Activated CD8-positive, alpha-beta memory T cell treated with anti-CD3 and anti-CD28 coated beads for 1 hour (primary cell): Measurements from ENCODE around the gene WASF1.
"Not testable (repeated sequence)": the region's sequence is repeated elsewhere in the genome, so short reads cannot be mapped to it uniquely, and the experiment has no call there.

ENCODE experiments used
- DNase-seq, 2 donors: peaks; one replicate each; pipeline ENCODE4 v3.0.0-alpha.2; 2020; ENCODE audit warnings: low read depth in 1 of 2; ENCODE audit errors: extremely low read depth in 1 of 2

Gene WASF1

DNA sequence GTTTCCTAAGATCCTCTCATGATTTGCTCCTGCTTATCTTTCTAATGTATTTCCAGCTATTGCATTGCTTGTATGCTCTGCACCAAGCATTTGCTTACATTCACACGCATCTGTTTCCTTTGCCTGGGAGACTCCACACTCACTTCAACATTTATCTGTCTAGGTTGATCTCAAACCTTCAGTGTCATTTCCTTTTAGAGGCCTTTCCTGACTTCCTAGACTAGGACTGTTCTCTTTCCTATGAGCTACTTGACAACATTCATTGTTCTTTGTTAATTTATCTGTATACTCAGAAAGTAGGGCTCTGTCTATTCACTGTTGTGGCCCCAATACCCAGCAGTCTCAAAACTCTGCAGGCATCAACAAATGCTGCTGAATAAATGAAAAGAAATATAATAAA lies 84.4 kb downstream of the WASF1 start:
- no peak for DNase-seq

DNA sequence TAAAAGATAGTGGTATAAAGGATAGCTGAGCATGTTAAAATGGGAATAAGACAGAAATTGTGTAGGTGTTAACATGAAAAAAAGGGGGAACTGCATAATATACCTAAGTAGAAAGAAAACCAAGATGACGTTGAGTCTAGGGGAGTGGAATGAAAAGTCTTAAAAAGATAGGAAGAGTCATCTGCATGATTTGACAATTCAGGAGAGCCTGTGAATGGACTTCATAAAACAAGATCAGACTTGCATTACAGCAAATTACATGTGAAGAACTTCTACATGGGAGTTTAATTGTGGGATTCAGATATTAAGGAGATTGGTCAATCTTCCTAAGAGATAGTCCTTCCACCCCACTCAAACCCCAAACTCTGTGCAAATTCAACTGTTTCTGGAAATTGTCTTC lies 85.5 kb downstream of the WASF1 start:
- no peak for DNase-seq

- DNase-seq, result no peak
Measured at GRCh38 chr6:110090876-110091275, 88.6 kb downstream of the WASF1 start.

- DNase-seq, result no peak
Measured at GRCh38 chr6:110089323-110089722, 90.1 kb downstream of the WASF1 start.

- no peak for DNase-seq
Measured at GRCh38 chr6:110085285-110085684, 94.2 kb downstream of the WASF1 start.

DNA sequence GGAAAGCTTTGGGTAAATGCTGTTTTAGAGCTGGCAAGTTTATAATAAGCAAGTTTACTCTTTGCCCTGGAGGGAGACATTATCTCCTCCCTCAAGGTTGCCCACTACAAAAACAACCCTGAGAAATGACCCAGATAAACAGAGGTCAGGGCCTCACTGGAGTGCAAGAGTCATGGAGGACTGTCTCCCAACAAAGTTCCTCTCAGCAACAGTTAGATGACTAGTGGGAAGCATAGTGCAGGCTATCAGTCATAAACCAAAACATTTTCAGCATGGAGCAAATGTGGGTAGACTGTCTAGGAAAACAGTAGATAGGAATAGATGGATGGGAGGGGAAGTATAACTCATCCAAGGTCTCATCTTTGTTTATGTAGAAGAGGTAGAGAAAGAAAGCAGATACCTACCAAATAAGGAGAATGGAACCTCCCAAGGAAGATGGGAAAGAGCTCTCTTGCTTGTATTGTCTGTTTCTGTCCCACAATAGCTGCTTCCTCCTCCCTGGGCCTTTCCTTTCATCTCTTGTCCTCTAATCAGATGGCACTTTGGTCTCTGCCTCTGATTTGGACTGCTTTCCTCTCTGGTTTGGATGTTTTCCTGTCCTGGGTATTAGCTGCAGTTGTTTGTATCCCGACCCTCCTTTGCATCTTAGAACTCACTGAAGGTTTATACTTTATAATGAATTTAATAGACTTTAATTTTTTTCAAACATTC lies 95.4 kb downstream of the WASF1 start:
- no peak for DNase-seq

DNA sequence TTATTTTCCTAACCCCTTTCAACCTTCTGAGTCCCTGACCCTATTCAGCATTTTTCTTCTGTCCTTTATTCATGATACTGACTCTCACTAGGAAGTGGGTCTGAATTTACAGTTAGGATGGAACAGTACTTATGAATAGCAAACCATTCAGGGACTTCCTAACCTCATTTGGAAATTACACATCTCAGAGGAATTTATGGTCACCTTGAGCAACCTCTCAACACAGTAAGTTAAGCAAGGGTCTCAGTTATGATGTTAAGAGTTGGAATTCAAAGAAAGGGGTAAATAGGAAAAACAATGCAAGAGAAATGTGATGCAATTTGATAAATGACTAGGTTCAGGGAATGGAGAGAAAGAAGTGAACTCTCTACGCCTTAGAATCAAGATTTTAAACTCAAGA lies 104.1 kb downstream of the WASF1 start:
- DNase-seq, result no peak

- not testable (repeated sequence) for DNase-seq
Measured at GRCh38 chr6:110073474-110073873, 106.0 kb downstream of the WASF1 start.

DNA sequence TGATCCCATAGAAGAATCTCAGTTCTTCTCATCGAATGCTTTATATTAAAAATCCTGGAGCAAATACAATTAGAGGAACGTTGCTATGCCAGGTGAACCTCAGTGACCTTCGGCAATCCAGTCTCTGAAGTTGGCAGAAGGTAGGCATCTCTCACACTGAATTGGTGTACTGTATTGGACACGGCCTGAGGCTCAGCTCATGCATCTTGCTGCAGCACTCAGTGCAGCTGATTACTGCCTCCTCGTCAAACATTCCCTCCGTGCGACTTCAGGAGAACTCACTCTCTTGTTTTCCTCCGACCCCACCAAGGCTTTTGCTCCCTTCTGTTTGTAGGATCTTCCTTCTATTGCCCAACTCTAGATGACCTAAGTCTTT lies 110.9 kb downstream of the WASF1 start:
- no peak for DNase-seq

GRCh38 chr6:110067837-110068591 lies 111.5 kb downstream of the WASF1 start:
- no peak for DNase-seq

DNA sequence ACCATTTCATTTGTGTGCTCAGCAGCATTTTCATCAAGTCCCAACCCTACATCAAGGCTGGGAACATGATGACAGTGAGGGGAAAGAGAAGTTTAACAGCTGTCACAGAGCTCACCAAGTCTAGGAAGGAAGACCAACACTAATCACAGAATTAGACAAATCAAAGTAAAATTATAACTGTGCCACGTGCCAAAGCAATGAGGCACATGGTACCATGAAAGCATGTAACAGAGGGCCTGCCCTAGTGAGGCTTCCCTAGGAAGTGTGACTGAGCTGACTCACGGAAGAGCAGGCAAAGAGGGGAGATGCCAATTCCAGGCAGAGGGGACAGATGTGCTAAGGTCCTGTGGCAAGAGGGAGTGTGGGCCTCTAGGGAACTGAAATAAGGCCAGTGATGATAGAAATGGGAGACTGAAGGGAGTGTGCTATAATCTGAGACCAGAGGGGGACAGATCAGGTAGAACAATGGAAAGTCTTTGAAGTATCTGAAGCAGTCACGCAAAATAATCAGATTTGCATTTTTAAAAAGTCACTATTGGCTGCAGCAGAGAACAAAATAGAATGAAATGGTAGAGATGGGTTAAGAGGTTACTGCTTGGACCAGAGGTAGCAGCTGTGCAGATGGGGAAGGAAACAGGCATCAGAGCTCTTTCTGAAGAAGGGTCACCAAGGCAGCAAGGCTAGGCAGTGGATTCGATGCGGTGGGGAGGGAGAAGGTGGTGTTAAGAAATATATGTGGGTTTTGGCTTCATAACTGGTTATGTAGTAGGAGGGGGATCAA lies 114.5 kb downstream of the WASF1 start:
- DNase-seq, result no peak

DNA sequence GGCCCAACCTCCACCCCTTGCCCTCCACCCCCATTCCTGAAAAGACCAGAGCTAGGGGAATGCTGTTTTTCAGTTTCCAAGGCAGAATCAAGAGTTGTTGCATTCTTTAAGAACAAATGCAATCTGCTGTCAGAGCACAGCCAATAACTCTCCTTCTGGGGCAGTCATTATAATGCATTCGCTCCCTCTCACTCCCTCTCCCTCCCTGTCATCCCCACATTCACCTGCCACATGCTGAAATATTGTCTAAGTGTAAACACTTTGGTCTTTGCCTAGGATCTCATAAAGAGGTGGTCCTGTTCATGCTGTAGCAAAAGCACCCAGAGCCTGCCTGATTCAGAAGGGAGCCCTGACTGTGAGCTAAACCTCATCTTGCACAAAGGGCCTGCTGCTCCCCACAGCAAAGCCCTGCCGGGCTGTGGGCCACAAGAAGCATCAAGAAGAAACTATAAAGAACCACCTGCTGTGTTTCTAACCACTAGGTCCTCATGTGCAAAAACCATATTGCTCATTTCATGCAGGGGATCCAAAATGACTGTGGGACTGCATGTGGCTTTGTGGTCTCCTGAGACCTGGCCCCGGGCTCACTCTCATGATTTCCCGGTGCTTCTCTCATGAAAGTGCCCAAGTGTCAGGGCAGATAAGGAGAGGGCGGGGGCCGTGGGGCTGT lies 115.7 kb downstream of the WASF1 start:
- no peak for DNase-seq

DNA sequence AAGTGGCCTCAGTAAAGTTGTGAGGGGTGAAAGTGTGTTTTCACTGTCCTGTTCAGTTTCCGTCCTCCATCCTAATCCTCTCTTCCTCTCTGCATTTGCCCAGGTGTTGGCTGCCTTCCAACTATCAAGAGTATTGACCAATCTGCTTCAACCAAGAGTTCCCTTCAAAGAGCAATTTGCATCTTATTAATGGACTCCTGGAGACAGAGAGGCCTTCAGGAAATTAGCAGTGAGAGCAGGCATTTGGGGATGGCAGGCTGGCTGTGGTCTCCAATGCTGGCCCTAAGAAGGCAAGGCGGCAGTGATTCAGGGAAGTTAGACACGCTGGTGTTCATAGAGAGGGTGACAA lies 124.1 kb downstream of the WASF1 start:
- no peak for DNase-seq

DNA sequence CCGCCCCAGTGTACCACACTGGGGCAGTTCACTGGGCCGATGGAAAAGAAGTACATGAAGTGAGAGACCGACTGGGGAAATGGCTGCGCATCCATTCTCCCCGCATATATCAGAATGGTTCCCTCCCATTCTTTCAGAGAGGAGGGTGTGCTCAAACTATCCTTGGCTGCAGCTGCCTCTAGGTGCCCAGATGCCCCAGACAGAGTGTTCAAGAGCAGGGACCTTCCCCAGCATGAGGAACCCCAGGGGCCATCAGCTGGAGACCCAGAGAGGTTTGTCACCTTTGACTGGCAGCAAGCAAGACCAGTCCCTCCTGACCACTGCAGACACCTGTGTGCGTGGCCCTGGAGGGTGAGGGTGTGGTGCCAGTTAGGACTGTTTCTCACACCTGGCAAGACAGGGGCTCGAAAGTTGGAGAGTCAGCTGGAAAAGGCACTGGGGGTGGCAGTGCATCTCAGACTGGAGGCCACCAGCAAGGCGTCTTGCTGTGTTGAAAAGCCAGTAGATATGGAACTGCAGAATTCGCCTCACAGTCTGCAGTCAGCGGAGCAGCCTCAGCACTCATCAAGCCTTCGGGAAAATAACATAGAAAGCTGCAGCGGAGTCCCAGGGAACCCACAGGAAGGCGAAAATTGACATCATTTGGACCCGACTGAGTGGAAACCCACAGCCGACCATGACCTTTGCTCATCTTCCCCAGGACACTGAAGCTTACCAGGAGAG lies 124.6 kb downstream of the WASF1 start:
- no peak for DNase-seq

DNA sequence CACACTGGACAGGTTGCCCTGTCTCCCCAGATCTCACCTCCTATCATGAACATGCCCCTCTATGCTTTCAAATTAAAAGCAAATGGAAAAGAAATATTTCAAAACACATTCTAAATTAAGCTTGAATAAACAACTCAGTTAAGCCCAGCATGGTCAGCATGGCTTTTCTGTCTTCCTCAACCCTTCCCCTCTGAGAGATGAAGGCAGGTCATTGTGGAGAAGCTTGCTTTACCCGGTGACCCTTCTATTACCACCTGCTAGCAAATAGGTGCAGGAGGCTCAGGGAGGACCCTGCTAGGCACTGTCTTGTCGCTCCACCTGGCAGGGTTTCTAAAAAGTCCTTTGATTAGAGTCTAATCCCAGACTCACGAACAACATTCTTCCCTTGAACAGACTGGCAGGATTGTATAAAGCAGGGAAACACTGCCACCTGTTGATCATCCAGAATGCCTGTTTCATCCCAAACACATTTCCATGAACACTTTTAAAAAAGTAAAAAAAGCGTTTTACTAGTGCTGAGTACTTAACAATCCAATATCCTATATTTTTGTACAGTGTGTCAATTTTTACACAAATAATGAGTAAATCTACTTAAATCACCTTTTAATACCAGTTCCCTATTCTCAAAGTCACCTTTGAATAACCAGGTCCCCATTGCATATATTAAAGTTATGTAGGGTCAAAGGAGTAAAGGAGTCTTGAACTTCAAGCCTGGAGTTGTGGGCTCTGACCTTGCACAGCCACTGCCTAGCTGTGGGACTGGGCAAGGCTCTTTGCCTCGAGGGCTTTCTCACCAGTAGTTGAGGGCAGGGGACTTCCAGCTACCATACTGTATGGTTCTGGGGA lies 125.9 kb downstream of the WASF1 start:
- DNase-seq, result no peak

GRCh38 chr6:110050440-110050813 lies 129.0 kb downstream of the WASF1 start:
- no peak for DNase-seq
